CD4-positive, alpha-beta T cell treated with Interleukin-12 subunit alpha and Interleukin-12 subunit beta, for 1 hour (primary cell): Measurements from ENCODE around the gene C22orf31.

Experiments used
- DNase-seq: peaks from one replicate; pipeline ENCODE4 v3.0.0-alpha.2; 2020

C22orf31 gene

DNA sequence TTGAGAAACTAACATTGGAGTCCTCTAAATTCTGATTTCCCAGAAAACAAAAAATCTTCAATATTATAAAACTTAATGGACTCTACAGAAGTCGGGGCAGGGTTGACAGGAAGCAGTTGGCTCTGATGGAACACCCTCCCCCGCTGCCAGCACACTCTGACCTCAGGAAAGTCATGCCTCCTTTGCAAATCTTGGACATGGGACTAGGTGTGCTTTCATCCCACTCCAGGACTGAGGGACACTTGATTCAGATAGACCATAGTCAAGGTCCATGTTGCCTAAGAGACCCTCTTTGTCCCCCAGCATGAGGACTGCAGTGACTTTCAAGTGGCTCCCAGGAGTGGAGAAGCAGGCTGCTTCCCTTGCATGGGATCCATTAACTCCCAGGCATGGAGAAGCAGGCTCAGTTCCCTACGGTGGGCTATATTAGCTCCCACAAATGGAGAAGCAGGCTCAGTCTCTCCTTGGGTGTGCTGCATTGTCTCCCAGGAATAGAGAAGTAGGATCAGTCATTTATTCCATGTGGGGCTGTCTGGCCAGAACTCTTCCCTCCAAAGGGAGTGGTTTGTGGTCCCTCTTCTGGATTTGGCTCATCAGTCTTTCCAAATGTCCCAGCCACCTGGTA, 38.3 kb downstream of the C22orf31 start:
- DNase-seq = no peak

DNA sequence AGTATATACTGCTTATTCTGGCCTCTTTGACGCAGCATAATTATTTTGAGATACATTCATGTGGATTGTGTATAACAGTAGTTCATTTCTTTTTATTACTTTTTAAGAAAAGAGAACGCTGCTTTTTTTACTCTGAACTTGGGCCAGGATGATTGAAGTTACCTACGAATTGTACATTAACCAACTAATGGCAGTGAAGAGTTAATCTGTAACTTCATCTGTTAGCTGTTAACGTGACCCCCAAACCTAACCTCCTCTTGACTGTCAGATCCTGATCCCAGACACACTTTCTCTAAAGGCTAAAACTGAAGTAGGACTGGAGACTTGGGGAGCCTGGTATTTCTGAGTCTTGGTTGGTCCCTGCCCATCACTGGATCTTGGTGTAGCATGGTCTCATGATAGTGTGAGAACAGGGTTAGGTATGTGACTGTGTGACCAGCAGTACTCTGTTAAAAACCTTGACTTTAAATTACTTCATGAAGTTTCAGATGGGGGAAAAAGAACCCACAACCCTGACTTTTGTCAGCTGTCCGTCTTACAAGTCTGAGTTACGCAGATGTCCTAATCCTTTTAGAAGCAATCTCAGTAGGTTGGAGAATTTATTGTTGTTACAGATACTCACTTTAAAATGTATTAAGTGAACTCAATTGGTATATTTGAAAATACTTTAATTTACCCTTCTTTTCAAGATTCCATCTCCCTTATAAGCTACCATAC, 39.4 kb downstream of the C22orf31 start:
- DNase-seq = no peak

DNA sequence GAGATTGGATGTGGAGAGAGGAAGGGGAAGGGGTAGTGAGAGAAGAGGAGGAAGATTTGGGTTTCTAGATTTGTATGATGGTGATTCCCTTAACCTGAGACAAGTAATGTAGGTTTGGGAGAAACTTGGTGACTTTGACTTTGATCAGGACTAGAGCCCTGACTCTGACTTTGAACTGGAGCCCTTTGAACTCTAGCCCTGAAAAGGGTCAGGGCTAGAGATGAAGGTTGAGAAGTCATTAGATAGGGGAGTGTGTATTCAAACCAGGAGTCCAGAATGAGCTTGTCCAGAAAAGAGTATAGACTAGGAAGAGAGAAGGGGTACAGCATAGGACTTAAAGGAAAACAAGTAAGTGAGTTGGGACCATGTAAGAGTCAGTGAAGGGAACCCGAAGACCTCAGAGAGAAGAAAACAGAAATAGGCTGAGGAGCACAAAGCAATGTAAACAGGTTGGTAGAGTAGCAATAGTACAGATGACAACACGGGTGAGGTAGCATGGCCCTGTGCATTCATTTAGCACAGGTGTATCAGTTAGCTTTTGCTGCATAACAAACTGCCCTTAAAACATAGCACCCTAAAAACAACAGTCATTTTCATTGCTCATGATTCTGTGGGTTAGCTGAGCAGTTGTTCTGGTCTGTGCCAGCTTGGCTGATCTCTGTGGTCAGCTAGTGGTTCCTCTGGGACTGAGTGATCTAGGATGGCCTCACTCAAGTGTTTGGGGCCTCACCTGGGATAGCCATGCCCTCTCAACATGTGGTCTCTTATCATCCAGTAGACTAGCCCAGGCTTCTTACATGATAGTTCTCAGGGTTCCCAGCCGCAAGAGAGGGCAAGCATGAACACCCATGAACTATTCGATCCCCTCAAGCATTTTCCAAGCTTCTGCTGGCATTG, 43.1 kb downstream of the C22orf31 start:
- DNase-seq = no peak

DNA sequence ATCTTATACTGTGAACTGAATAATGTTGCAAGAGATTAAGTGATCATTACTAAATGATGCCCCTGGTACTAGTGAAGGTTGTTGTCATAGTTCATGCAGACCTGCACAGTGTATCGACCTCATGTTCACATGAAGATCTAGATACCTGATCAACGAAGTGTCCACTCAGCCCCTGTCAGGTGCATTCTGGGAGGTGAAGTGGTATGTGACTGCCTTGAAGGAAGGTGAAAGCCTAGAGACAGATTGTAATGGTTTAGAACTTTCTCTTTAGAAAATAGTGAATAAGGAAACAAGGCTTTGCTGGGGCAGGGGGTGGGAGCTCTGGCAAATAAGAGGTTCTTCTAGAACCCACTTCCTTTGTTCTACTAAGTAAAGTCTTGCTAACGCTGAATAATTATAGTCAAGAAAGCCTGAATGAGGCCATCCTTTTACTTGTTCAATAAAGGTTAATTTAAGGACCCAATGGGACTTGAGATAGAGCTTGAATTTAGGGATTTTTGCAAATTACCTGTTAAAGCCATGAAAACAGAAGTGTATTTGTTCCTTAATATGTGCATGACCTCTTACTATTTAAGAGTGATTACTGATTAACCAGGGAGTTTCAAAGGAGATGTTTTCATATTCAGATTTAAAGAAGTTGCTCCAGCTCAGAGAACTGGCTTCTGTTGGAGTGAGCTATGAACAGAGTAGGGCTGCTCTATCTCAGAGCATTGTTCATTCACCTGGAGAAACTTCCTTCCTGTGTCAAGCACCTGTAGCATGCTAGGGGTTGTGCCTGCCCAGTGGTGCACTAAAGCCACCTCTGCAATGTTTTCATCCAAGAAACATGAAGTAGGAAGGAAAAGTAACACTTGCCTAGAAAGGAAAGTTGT, 45.3 kb downstream of the C22orf31 start:
- no peak for DNase-seq

DNA sequence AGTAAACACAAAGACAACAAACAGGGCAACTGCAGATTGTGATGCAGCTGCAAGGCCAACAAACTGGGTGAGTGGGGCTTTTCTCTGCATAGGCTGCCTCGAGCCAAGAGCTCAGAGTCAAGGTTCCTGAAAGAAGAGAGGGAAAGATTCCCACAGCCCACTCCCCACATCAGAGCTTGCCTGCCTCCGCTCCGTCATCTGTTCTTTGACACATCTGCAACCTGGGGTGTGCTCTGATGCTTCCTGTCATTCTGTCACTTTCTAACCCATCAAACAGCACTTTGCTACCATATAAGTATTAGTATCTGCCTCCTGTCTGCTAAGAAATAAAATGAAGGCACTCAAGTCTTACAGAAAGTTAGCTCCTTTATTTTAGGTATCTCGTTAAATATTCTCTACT, 46.9 kb downstream of the C22orf31 start:
- DNase-seq = no peak

DNA sequence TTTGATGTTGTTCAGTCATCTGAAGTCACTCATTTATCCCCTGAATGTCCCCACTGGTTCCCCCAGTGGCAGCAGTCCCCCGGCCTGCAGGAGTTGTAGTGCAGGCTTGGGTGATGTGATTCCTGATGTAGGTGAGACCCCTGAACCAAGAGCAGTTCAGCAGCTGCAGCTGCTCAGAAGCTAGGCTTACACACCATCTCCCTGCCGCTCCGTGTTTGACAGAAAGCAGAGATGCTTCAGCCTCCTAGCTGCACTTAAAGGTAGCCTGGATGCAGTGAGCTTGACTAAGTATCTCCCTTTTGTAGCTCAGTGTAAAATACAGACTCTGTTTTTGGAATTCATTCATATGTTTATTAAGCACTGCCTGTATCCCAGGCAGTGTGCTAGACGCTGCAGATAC, 47.3 kb downstream of the C22orf31 start:
- no peak for DNase-seq

DNA sequence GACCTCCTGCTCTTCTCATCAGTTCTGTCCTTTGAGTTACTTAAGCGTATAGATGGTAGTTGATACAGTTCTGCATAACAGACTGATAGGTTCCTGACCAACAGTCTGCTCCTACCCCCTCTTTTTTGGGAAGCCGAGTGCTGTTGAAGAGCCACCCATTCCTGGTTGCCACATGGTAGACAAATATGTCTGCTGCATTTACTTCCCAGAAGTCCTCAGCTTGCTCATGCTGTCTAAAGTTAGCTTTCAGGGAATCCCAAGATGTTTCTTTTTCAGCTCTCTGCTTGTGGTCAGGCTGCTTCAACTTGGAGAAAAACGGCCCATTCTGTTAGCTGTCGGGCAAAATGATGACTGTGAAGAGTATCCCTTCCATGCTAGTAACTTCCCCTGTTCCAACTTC, 48.7 kb downstream of the C22orf31 start:
- DNase-seq = no peak

DNA sequence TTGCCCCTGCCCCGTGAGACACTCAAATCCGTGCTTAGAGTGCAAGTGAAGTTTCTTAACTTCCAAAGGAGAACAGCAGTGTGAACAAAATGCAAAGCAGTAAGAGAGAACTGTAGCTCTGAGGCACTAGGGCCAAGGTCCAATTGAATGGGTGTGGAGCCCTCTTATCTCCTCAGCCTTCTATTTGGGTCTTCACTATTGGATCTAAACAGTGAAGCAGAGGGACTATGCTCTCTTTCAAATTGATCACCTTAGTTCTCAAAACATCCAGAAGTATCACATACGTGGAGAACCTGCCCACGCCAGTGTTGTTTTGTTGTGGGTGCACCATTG, 49.6 kb downstream of the C22orf31 start:
- DNase-seq = no peak

DNA sequence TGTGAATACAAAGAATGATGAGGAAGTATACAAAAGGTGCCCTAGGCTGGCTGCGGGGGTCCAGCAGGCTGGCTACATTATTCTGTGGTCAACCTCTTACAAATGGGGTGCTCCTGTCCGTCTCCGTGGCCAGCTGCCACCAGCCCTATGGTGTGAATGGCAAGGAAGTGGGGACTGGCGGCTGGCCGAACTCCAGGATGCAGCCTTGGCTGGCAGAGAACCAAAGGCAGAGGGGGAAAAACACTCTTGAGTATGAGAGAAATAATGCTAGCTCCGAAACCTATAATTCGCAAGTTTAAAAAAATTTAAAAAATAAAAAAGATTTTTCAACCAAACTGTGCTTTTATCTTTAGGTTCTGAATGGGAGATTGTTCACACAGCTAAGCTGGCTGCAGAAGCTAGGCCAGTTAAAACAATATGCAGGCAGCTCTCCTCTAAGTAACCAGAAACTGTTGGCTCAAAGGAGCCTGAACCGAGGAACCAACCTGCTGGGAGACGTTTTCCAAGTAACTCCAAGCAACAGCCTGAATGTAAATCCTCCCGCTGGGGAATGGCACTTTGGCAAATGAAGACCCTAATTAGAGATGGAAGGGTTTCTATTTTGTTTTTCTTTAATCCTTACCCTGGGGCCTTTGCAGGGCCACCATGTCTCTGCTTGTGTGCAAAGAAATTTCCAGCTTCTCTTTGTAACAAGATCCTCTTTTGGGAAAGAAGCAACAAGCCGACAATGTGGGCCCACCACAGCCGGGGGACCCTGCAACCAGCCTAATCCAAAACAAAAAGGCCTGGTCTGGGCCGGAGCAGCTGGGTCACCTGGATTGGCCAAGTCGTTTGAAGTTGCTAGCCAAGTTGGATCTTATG, 50.2 kb downstream of the C22orf31 start:
- no peak for DNase-seq

DNA sequence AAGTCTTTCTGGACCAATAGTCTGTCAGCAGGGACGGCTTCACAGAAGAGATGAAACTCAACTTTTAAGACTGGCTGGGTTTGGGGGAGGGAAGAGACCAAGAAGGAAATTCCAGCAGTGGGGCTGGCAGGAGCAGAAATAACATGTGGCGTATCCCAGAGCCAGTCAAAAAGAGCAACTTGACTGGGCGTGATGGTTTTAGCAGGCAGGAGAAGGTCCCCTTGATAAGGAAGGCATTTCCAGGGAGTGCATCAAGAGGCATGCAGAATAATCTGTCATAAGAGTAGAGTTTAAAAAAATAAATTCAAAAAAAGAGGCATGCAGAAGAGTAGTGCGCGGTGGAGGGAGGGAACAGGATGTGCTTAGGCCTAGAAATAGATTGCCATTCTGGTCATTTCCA, 52.5 kb downstream of the C22orf31 start:
- no peak for DNase-seq
